SK-N-SH treated with all-trans-retinoic acid at 6 μM for 48 hours (cell line): ENCODE measurements around the gene PROX2.

ENCODE experiments used
- ATAC-seq: fragments of 200-7000 bp; cut with Tn5 transposase; 3 replicates; pipeline ENCODE4 v1.9.1; 2020; ENCODE audit warnings: mild to moderate bottlenecking, moderate library complexity
- ARNTL ChIP-seq: fragments of 450-650 bp; formaldehyde crosslinking; IDR thresholded peaks from 2 replicates; pipeline ENCODE4 v1.5.0; 2020; ENCODE audit warnings: low read depth, mild to moderate bottlenecking, moderate library complexity, borderline replicate concordance
- BACH2 ChIP-seq: fragments of 250-450 bp; sonication (Bioruptor Pico); IDR thresholded peaks from 2 replicates; pipeline ENCODE4 v1.9.0; 2021; ENCODE audit warnings: mild to moderate bottlenecking, borderline replicate concordance
- CREB5 ChIP-seq: fragments of 250-450 bp; sonication (Bioruptor Pico); IDR thresholded peaks from 2 replicates; pipeline ENCODE4 v1.5.1; 2020; ENCODE audit warnings: low read depth, mild to moderate bottlenecking, moderate library complexity
- CSDC2 ChIP-seq: fragments of 250-450 bp; sonication (Bioruptor Pico); IDR thresholded peaks from 2 replicates; pipeline ENCODE4 v1.5.0; 2020; ENCODE audit warnings: mild to moderate bottlenecking, moderate library complexity
- CSRNP3 ChIP-seq: fragments of 250-450 bp; sonication (Bioruptor Pico); IDR thresholded peaks from 2 replicates; pipeline ENCODE4 v1.5.1; 2021; ENCODE audit warnings: mild to moderate bottlenecking, moderate library complexity
- ESRRG ChIP-seq: fragments of 250-450 bp; sonication (Bioruptor Pico); IDR thresholded peaks from 2 replicates; pipeline ENCODE4 v1.6.1; 2021; ENCODE audit warnings: mild to moderate bottlenecking
- GLIS3 ChIP-seq: fragments of 250-450 bp; sonication (Bioruptor Pico); IDR thresholded peaks from 2 replicates; pipeline ENCODE4 v1.5.0; 2020; ENCODE audit warnings: mild to moderate bottlenecking, moderate library complexity
- ISL1 ChIP-seq: fragments of 250-450 bp; sonication (Bioruptor Pico); IDR thresholded peaks from 2 replicates; pipeline ENCODE4 v2.1.2; 2022; ENCODE audit warnings: mild to moderate bottlenecking, moderate library complexity
- OSR1 ChIP-seq: fragments of 250-450 bp; sonication (Bioruptor Pico); IDR thresholded peaks from 2 replicates; pipeline ENCODE4 v1.8.0; 2022; ENCODE audit warnings: moderate library complexity, mild to moderate bottlenecking, inconsistent platforms
- PATZ1 ChIP-seq: fragments of 250-450 bp; sonication (Bioruptor Pico); IDR thresholded peaks from 2 replicates; pipeline ENCODE4 v1.8.0; 2020; ENCODE audit warnings: mild to moderate bottlenecking, moderate library complexity, borderline replicate concordance
- PPARA ChIP-seq: fragments of 250-450 bp; sonication (Bioruptor Pico); IDR thresholded peaks from 2 replicates; pipeline ENCODE4 v1.5.0; 2020; ENCODE audit warnings: mild to moderate bottlenecking, borderline replicate concordance
- RARB ChIP-seq: fragments of 250-450 bp; sonication (Bioruptor Pico); IDR thresholded peaks from 2 replicates; pipeline ENCODE4 v1.8.0; 2021; ENCODE audit warnings: mild to moderate bottlenecking, moderate library complexity
- TOX ChIP-seq: fragments of 250-450 bp; sonication (Bioruptor Pico); IDR thresholded peaks from 2 replicates; pipeline ENCODE4 v1.8.0; 2021; ENCODE audit warnings: mild to moderate bottlenecking, moderate library complexity, borderline replicate concordance
- TSHZ2 ChIP-seq: fragments of 250-450 bp; sonication (Bioruptor Pico); IDR thresholded peaks from 2 replicates; pipeline ENCODE4 v1.5.0; 2020; ENCODE audit warnings: mild to moderate bottlenecking, moderate library complexity
- ZFP3 ChIP-seq: fragments of 250-450 bp; sonication (Bioruptor Pico); IDR thresholded peaks from 2 replicates; pipeline ENCODE4 v1.5.0; 2020; ENCODE audit warnings: mild to moderate bottlenecking, moderate library complexity
- ZFP30 ChIP-seq: fragments of 450-650 bp; formaldehyde crosslinking; IDR thresholded peaks from 2 replicates; pipeline ENCODE4 v1.5.0; 2022; ENCODE audit warnings: mild to moderate bottlenecking, moderate library complexity
- ZNF565 ChIP-seq: fragments of 450-650 bp; formaldehyde crosslinking; conservative IDR thresholded peaks from 2 replicates; pipeline ENCODE4 v1.5.0; 2020; ENCODE audit warnings: low read depth, mild to moderate bottlenecking, moderate library complexity
- ZNF8 ChIP-seq: fragments of 450-650 bp; formaldehyde crosslinking; IDR thresholded peaks from 2 replicates; pipeline ENCODE4 v1.5.0; 2020; ENCODE audit warnings: mild to moderate bottlenecking, moderate library complexity

The PROX2 gene

GRCh38 chr14:74859757-74860552 is 16.0 kb downstream of the PROX2 start:
- no peak for ATAC-seq
- TF ChIP-seq PPARA: no peak
- no peak for TF ChIP-seq GLIS3
- TF ChIP-seq CREB5: no peak

GRCh38 chr14:74858022-74858421 is 17.9 kb downstream of the PROX2 start:
- ATAC-seq: no peak
- TF ChIP-seq ZFP3 (CRISPR knock-in tag) (no peak), BACH2 (CRISPR knock-in tag) (no peak), OSR1 (CRISPR knock-in tag) (no peak), ZNF8 (CRISPR knock-in tag) (no peak), GLIS3 (no peak), TSHZ2 (CRISPR knock-in tag) (no peak), ARNTL (CRISPR knock-in tag) (no peak), RARB (CRISPR knock-in tag) (no peak), ZNF565 (CRISPR knock-in tag) (no peak), CSRNP3 (CRISPR knock-in tag) (no peak), CSDC2 (no peak), ESRRG (CRISPR knock-in tag) (no peak)

GRCh38 chr14:74856366-74856765 is 19.6 kb downstream of the PROX2 start:
- ATAC-seq: no peak
- TF ChIP-seq ISL1 (CRISPR knock-in tag) (no peak), GLIS3 (no peak), PPARA (no peak), ZFP30 (CRISPR knock-in tag) (no peak), TOX (CRISPR knock-in tag) (no peak), CSDC2 (no peak), PATZ1 (CRISPR knock-in tag) (no peak), RARB (CRISPR knock-in tag) (no peak)

GRCh38 chr14:74855945-74856344 is 20.0 kb downstream of the PROX2 start:
- no peak for TF ChIP-seq TSHZ2 (CRISPR knock-in tag)
- no peak for TF ChIP-seq OSR1 (CRISPR knock-in tag)
- no peak for ATAC-seq
